Measurements from ENCODE around the gene RNF38.
"Not testable (repeated sequence)": the region's sequence is repeated elsewhere in the genome, so short reads cannot be mapped to it uniquely, and the experiment has no call there.

RNF38 gene

DNA sequence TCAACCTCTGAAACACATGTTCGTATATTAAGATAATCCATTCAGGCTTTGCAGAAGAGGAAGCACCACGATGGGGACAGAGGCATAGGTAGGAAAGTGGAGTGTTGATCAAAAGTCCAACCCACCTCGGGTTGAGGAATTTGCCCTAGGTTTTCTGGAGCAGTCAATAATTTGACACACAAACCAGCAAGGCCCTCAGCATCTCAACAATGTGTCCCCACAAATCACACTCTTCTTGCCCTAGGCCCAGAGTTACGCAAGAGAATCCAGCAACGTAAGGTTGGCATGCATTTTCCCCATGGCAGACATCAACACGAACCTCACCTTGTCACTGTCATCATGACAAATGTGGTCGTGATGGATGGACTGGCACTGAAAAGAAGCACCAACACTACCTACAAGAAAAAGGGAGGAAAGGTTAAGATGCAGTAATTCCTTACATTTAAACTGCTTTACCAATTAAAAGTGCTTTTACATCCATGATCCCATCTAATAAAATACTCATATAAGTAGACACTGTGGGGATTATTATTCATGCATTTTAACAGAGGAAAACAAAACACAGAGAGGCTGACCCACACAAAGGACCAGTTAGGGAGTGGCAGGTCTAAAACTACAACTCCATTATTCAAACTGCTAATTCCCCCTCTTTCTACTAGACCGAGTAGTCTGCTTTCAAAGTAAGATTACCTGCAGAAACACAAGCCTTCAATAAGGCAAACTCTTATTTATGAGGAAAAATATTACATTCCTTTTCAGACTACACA lies 24.4 kb upstream of the RNF38 start:
- no peak overlapping the region for H3K27ac Mint-ChIP-seq
- no peaks in the 10 kb centered on the region for H3K9me3 Mint-ChIP-seq (ENCODE audit: low read depth)
- no peaks in the 10 kb centered on the region for H3K27me3 Mint-ChIP-seq
- peaks cover 23% of the 10 kb centered on the region for H3K4me1 Mint-ChIP-seq (ENCODE audit: low read depth)
- H3K4me3 Mint-ChIP-seq = no peak overlapping the region
- H3K36me3 Mint-ChIP-seq = no peaks in the 10 kb centered on the region

DNA sequence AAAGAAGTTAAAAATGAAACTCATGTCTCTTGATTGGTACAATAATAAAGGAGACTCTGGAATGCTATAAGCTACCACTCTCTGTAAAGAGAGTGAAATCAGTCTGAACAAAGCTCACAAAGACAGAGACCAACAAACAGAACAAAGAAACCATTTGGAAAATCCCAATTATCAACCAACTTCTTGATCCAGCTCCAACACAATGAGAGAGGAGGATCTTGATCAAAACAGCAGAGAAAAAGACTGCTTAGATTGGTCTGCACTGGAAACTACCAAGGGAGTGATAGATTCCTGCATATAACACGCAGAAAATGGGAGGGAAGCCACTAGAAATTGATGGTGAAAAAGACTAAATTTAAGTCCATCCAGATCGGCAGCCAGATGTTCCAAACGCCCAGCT lies 23.1 kb upstream of the RNF38 start:
- Mint-ChIP-seq H3K9me3 (ENCODE audit: low read depth) (no peaks in the 10 kb centered on the region), H3K4me3 (no peak overlapping the region), H3K36me3 (peaks cover 4% of the 10 kb centered on the region), H3K27me3 (no peaks in the 10 kb centered on the region), H3K4me1 (ENCODE audit: low read depth) (peaks cover 17% of the 10 kb centered on the region), H3K27ac (peak overlapping the region; percentile 46)

DNA sequence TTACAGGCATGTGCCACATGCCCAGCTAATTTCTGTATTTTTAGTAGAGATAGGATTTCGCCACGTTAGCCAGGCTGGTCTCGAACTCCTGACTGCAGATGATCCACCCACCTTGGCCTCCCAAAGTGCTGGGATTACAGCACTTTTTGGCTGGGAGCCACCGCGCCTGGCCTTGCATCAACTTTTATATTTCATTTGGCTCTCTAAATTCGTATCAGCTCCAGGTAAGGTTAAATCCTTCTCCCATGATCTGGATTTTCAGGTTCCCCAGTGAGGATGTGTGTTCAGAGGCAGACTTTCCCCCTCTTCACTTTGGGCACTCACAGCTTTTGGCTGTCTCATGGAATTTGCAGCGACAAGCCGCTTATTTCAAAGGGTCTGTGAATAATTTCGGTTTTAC lies 16.8 kb upstream of the RNF38 start:
- H3K36me3 Mint-ChIP-seq = peaks cover 7% of the 10 kb centered on the region
- peaks cover 4% of the 10 kb centered on the region for H3K4me1 Mint-ChIP-seq (ENCODE audit: low read depth)
- no peaks in the 10 kb centered on the region for H3K27me3 Mint-ChIP-seq
- no peak overlapping the region for H3K4me3 Mint-ChIP-seq
- no peaks in the 10 kb centered on the region for H3K9me3 Mint-ChIP-seq (ENCODE audit: low read depth)
- H3K27ac Mint-ChIP-seq = no peak overlapping the region

DNA sequence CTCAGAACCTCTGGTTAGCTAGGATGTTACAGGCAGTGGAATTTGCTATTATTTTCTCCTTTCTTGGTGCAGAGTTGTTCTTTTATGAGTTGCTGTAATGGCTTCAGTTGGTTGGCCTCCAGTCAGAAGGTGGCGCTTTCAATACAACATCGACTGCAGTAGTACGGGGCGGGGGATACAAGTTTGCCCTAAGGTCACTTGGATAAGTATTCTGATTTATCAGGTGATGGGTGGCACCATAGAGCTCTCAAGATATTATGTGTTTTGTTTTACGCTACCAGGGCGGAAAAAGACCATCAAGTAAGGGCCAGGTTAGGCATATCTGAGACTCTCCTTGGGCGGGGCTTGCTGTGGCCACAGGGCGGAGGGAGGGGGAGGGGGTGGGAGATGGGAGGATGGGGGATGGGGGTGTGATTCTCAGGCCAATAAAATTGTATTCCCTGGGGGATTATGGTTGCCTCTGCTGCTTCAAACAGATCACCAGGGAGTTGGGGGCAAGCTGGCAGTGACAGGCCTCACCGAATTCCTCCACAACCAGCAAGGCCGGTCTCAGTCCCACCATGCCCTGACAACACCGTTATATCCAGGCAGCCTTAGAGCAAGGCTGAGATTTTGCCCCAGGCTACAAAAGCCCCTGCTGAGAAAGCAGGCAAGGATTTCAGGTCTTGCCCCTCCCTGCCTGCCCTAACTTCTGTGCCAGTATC lies 15.9 kb upstream of the RNF38 start:
- H3K36me3 Mint-ChIP-seq = peaks cover 7% of the 10 kb centered on the region
- H3K4me3 Mint-ChIP-seq = no peak overlapping the region
- H3K4me1 Mint-ChIP-seq (ENCODE audit: low read depth) = peaks cover 6% of the 10 kb centered on the region
- no peak overlapping the region for H3K27ac Mint-ChIP-seq
- H3K27me3 Mint-ChIP-seq = no peaks in the 10 kb centered on the region
- no peaks in the 10 kb centered on the region for H3K9me3 Mint-ChIP-seq (ENCODE audit: low read depth)

DNA sequence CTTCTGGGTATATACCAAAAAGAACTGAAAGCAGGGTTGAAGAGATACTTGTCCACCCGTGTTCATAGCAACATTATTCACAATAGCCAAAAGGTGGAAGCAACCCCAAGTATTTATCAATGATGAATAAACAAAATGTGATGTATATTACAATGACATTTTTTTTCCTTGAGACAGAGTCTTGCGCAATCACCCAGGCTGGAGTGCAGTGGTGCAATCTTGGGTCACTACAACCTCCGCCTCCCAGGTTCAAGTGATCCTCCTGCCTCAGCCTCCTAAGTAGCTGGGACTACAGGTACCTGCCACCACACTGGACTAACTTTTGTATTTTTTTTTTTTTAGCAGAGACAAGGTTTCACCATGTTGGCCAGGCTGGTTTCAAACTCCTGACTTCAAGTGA lies 11.3 kb upstream of the RNF38 start:
- H3K27ac Mint-ChIP-seq; H3K36me3 Mint-ChIP-seq; H3K4me3 Mint-ChIP-seq; H3K9me3 Mint-ChIP-seq (ENCODE audit: low read depth); H3K27me3 Mint-ChIP-seq: not testable (repeated sequence)
- H3K4me1 Mint-ChIP-seq (ENCODE audit: low read depth) = peaks cover 17% of the 10 kb centered on the region

DNA sequence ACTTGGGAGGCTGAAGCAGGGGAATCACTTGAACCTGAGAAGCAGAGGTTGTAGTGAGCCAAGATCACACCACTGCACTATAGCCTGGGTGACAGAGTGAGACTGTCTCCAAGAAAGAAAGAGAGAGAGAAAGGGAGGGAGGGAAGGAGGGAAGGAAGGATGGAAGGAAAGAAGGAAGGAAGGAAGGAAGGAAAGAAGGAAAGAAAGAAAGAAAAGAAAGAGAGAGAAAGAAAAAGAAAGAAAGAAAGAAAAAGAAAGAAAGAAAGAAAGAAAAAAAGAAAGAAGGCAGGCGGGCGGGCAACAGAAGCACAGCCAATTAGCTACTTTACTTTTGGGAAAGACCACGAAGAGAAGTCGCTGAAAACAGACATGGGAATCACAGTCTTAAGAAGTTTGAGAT lies 9.0 kb upstream of the RNF38 start:
- H3K36me3 Mint-ChIP-seq; H3K9me3 Mint-ChIP-seq (ENCODE audit: low read depth); H3K27me3 Mint-ChIP-seq; H3K27ac Mint-ChIP-seq; H3K4me3 Mint-ChIP-seq: not testable (repeated sequence)
- peaks cover 17% of the 10 kb centered on the region for H3K4me1 Mint-ChIP-seq (ENCODE audit: low read depth)

DNA sequence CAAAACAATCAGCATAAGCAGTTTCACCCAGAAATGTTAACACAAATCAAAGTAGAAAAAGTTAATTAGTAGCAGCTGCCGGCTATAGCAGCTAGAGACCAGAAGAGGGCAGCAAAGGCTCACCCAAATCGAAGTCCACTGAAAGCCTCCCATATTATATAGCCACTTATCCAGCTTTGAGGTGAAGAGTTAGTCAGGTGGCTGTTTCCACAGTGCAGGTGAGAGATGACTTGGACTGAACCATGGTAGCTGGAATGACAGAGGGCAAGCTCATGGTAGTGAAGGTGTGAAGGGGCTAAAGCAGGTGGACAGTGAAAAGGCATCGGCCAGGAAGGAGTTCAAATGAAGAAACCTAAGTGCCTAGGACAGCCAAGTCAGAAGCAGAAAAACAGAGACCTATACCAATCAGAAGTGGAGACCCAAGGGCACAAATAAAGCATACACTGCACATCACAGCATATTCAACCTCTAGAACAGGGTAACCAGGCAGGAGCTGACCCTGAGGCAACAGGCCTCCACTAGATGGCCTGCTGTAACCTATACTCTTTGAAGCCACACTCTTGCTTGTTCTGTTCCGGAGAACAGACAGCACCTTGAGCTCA lies 7.2 kb upstream of the RNF38 start:
- H3K4me1 Mint-ChIP-seq (ENCODE audit: low read depth) = peaks cover 17% of the 10 kb centered on the region
- H3K4me3 Mint-ChIP-seq = no peak overlapping the region
- H3K27ac Mint-ChIP-seq = peak overlapping the region; percentile 25
- H3K27me3 Mint-ChIP-seq = no peaks in the 10 kb centered on the region
- H3K9me3 Mint-ChIP-seq (ENCODE audit: low read depth) = no peaks in the 10 kb centered on the region
- H3K36me3 Mint-ChIP-seq = peaks cover 1% of the 10 kb centered on the region

DNA sequence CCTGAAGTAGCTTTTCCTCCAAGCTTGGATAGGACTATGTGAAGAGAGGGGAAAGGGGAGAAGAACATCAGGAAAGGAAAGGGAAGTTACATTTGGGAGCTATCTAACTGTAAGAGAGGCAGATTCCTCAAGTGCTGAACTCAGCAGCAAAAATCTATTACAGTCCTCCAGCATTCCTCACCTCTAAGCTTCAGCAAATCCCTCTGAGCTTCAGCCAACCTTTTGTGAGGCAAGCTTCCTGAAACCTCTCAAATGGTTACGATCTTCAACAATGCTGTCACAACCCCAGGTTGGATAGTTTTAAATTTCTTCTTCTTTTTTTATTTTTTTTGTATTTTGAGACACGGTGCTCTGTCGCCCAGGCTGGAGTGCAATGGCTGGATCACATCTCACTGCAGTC lies 2.5 kb upstream of the RNF38 start:
- Mint-ChIP-seq H3K4me1 (ENCODE audit: low read depth) (peaks cover 38% of the 10 kb centered on the region), H3K36me3 (peaks cover 2% of the 10 kb centered on the region), H3K4me3 (no peak overlapping the region), H3K27ac (no peak overlapping the region), H3K27me3 (no peaks in the 10 kb centered on the region), H3K9me3 (ENCODE audit: low read depth) (no peaks in the 10 kb centered on the region)

DNA sequence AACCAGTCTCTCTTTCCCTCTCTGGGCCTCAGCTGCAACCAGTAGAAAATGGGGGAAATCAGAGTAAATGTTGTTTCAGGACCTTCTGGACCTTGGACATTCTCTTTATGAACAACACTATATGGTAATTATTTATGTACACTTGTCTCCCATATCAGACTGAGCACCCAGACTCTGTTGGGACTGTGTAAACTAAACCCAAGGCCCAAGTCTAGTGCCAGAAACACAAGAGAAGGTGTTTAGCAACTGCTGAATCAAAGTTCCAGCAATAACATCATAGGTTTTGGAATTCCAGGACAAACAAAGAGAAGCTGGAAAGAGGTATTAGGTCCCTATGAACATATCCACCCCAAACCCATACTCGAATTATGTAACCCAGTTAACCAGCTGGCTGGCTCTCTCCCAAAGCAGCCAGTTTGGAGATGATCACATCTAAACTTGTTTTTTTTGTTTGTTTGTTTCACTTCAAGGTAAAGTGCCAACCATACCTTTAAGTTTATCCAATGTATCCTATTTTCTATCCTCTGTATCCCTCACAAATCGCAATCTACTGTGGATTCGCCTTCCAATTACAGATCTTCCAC lies 1.9 kb upstream of the RNF38 start:
- H3K4me1 Mint-ChIP-seq (ENCODE audit: low read depth) = peaks cover 33% of the 10 kb centered on the region
- no peaks in the 10 kb centered on the region for H3K27me3 Mint-ChIP-seq
- peaks cover 2% of the 10 kb centered on the region for H3K36me3 Mint-ChIP-seq
- H3K9me3 Mint-ChIP-seq (ENCODE audit: low read depth) = no peaks in the 10 kb centered on the region
- H3K27ac Mint-ChIP-seq = peak overlapping the region; percentile 92
- H3K4me3 Mint-ChIP-seq = peak overlapping the region; percentile 87

DNA sequence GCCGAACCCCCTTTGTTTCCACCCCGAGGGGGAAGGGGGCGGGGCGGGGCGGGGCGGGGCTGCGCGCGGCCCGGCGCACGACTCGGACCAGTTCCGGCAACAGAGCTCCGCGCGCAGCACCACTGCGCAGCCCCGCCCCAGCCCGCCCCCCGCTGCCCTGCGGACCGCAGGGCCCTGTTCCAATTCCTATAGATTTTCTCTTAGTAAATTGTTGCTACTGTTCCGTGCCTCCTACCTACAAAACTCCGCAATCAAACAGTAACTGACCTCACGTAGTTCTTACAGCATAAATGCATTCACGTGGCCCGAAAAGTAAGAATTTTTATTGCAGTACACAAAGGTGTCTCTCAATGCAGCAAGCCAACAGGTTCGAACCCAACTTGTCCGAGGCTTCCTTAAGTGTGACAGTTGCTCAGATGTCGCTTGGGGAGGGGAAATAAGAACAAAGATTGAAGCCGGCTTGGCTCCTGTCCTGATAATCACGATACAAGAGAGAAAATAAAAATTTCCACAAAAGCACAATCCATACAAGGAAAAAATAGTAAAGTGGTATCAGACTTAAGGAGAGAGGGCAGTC lies 1.2 kb upstream of the RNF38 start:
- peak overlapping the region; percentile 92 for H3K27ac Mint-ChIP-seq
- H3K36me3 Mint-ChIP-seq = peaks cover 2% of the 10 kb centered on the region
- H3K9me3 Mint-ChIP-seq (ENCODE audit: low read depth) = no peaks in the 10 kb centered on the region
- H3K4me3 Mint-ChIP-seq = peak overlapping the region; percentile 87
- H3K27me3 Mint-ChIP-seq = no peaks in the 10 kb centered on the region
- H3K4me1 Mint-ChIP-seq (ENCODE audit: low read depth) = peaks cover 34% of the 10 kb centered on the region

DNA sequence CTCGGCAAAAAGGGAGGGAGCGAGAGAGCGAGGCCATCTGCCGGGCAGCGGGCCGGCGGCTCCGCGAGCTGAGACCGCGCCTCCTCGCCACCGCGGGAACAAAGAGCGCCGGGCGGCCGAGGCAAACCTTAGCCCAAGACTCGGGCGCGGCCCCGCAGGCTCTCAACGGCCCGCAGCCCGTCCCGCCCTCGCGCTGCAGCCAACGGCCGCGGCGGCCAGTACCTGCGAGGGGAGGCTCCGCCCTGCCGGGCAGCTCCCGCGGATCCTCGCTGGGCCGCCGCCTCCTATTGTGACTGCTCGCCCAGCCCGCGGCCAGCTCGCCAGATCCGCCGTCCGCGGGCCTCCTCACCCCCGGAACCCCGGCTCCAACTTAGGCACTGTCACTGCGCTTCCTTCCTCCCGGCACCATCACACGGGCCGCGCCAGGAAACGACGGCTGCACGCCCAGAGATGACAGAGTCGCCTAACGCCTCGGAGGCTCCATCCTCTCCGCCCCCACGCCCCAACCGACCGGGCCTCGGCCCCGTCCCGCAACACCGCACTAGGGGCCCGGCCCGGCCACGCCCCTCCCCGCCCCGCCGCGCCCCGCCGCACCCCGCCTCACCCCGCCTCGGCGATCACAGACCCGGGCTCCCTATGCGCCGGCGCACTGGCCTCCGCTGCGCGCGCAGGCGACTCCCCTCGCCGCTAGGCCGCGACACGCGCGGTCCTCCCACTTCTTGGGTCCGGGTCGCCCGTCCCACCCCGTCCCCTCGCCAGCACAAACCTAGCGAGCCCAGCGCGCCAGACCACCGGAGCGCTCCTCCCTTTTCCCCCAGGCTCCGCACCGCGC lies 479 bp upstream of the RNF38 start:
- Mint-ChIP-seq H3K27me3 (no peaks in the 10 kb centered on the region), H3K36me3 (peaks cover 2% of the 10 kb centered on the region), H3K4me1 (ENCODE audit: low read depth) (peaks cover 41% of the 10 kb centered on the region), H3K4me3 (peak overlapping the region; percentile 91), H3K9me3 (ENCODE audit: low read depth) (no peaks in the 10 kb centered on the region), H3K27ac (peak overlapping the region; percentile 88)

DNA sequence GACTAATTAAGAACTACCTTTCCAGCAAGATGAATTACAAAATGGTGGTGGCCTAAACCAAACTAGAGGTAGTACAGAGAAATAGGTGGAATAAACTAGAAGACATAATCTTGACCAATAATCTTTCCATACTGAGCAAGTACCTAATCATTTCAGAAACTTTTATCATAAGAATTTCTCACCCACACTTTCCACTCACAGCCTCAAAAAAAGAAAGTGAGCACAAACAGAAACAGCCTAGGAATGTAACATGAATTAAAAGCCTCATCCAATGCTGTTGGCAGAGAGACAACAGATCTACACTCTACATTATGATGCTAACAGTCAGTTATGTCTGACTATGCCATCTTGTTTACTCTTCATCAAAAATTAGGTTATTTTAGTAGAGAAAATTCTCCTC lies 1.3 kb downstream of the RNF38 start:
- Mint-ChIP-seq H3K4me1 (ENCODE audit: low read depth) (peaks cover 54% of the 10 kb centered on the region), H3K36me3 (peaks cover 2% of the 10 kb centered on the region), H3K27ac (peak overlapping the region; percentile 80), H3K9me3 (ENCODE audit: low read depth) (no peaks in the 10 kb centered on the region), H3K27me3 (no peaks in the 10 kb centered on the region), H3K4me3 (peak overlapping the region; percentile 59)

DNA sequence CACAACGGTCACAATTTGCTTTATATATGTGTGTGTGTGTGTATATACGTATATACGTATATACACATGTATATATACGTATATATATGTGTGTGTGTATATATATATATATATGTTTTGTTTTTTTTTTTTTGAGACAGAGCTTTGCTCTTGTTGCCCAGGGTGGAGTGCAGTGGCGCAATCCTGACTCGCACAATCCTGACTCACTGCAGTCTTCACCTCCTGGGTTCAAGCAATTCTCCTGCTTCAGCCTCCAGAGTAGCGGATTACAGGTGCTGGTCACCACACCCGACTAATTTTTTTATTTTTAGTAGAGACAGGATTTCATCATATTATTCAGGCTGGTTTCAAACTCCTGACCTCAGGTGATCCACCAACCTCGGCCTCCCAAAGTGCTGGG lies 3.1 kb downstream of the RNF38 start:
- Mint-ChIP-seq H3K4me1 (ENCODE audit: low read depth) (peaks cover 68% of the 10 kb centered on the region), H3K27me3 (no peaks in the 10 kb centered on the region), H3K27ac (peak overlapping the region; percentile 77), H3K36me3 (peaks cover 2% of the 10 kb centered on the region), H3K4me3 (no peak overlapping the region), H3K9me3 (ENCODE audit: low read depth) (no peaks in the 10 kb centered on the region)

DNA sequence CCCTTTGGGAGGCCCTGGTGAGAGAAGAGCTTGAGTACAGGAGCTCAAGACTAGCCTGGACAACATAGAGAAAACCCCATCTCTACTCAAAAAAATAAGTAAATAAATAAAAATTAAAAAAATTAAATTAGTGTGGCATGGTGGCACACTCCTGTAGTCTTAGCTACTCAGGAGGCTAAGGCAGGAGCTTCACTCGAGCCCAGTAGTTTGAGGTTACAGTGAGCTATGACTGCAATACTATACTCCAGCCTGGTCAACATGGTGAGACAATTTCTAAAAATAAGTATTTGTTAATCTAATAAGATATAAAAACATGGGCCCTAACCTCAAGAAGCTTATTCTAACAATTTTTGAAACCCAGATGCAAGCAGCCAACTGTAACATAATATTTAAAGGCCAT lies 7.6 kb downstream of the RNF38 start:
- Mint-ChIP-seq H3K27me3 (no peaks in the 10 kb centered on the region), H3K27ac (peak overlapping the region; percentile 28), H3K4me3 (no peak overlapping the region), H3K9me3 (ENCODE audit: low read depth) (no peaks in the 10 kb centered on the region), H3K4me1 (ENCODE audit: low read depth) (peaks cover 75% of the 10 kb centered on the region), H3K36me3 (no peaks in the 10 kb centered on the region)
